A549 (cell line): Measurements from ENCODE around the gene CCL24. TPM values are rescaled to one million over a fixed set of nuclear protein-coding genes. Genes with fewer than 3 reads are reported as not detected.
A peak's percentile ranks its signal among the peaks of the same experiment; 100 is the strongest.

Experiments used
- ATAC-seq, 2 experiments: fragments of 200-7000 bp in 1 of 2; fragments of >200 bp in 1 of 2; cut with Nextera tagmentation in 1 of 2; cut with Tn5 transposase in 1 of 2; 3 replicates each; pipeline versions ENCODE4 v1.8.0 to v1.9.1; 2018 to 2020; ENCODE audit warnings: mild to moderate bottlenecking in 1 of 2, moderate library complexity in 1 of 2
- CTCF ChIA-PET: fragments of 300-600 bp; sonication (Branson Sonifier 250); formaldehyde crosslinking; extraction: SDS; loops from one replicate; lab custom pipeline; 2021; ENCODE audit warnings: antibody characterized with exemption, inconsistent platforms; lab: Yijun Ruan, JAX
- POLR2A ChIA-PET: fragments of 350-600 bp; formaldehyde crosslinking; extraction: SDS; loops from one replicate; lab custom pipeline; 2021; ENCODE audit warnings: antibody characterized with exemption, inconsistent platforms; lab: Yijun Ruan, JAX
- DNase-seq, 2 experiments: peaks; one replicate each; pipeline versions ENCODE4 v3.0.0 to v3.0.0-alpha.2; 2011 to 2016; ENCODE audit warnings: low read depth in 1 of 2, low spot score in 1 of 2
- FAIRE-seq: peaks from 2 replicates; lab custom pipeline; 2011; peaks lifted over from hg19 to GRCh38; lab: Jason Lieb, UNC
- H3K27ac ChIP-seq, 2 experiments: fragments of >200 bp; sonication (Bioruptor Twin); formaldehyde crosslinking; 3 replicates each; pipeline ENCODE4 v1.5.1; 2016 to 2017
- H3K4me1 ChIP-seq: fragments of >200 bp; sonication (Bioruptor Twin); formaldehyde crosslinking; 3 replicates; pipeline ENCODE4 v1.6.1; 2016
- H3K4me2 ChIP-seq: fragments of >200 bp; sonication (Bioruptor Twin); formaldehyde crosslinking; 3 replicates; pipeline ENCODE4 v1.6.1; 2016
- H3K4me3 ChIP-seq: fragments of >200 bp; sonication (Bioruptor Twin); formaldehyde crosslinking; 3 replicates; pipeline ENCODE4 v1.5.1; 2016
- H3K9me3 ChIP-seq: fragments of >200 bp; sonication (Bioruptor Twin); formaldehyde crosslinking; 3 replicates; pipeline ENCODE4 v1.6.1; 2016
- BHLHE40 ChIP-seq: IDR thresholded peaks from 2 replicates; pipeline ENCODE4 v1.6.1; 2012; ENCODE audit warnings: low read depth, low read length, inconsistent platforms
- CBX2 ChIP-seq: fragments of 200-600 bp; sonication (generic); IDR thresholded peaks from 2 replicates; pipeline ENCODE4 v1.6.1; 2016; ENCODE audit warnings: low read depth, mild to moderate bottlenecking, borderline replicate concordance
- CBX8 ChIP-seq: fragments of 200-600 bp; sonication (generic); IDR thresholded peaks from 2 replicates; pipeline ENCODE4 v1.6.1; 2016
- CEBPB ChIP-seq, 2 experiments: fragments of >200 bp in 1 of 2; sonication (Bioruptor Twin) in 1 of 2; formaldehyde crosslinking in 1 of 2; IDR thresholded peaks; 2 replicates each; pipeline ENCODE4 v1.6.1; 2012 to 2016
- CHD2 ChIP-seq: fragments of 150-350 bp; IDR thresholded peaks from 2 replicates; pipeline ENCODE4 v1.6.1; 2014; ENCODE audit warnings: low read length; ENCODE audit not compliant: partially characterized antibody
- CTCF ChIP-seq: fragments of >200 bp; sonication (Bioruptor Twin); formaldehyde crosslinking; IDR thresholded peaks from 3 replicates; pipeline ENCODE4 v1.5.1; 2016
- EHF ChIP-seq: fragments of 250-450 bp; sonication (Bioruptor Pico); IDR thresholded peaks from 2 replicates; pipeline ENCODE4 v1.5.0; 2020; ENCODE audit warnings: mild to moderate bottlenecking
- EHMT2 ChIP-seq: fragments of 200-600 bp; sonication (generic); IDR thresholded peaks from 2 replicates; pipeline ENCODE4 v1.6.1; 2016; ENCODE audit warnings: antibody characterized with exemption, low read depth, mild to moderate bottlenecking, moderate library complexity
- ESRRA ChIP-seq: fragments of 150-350 bp; IDR thresholded peaks from 2 replicates; pipeline ENCODE4 v1.6.1; 2014; ENCODE audit warnings: mild to moderate bottlenecking, low read length, borderline replicate concordance
- FOSB ChIP-seq: fragments of 250-450 bp; sonication (Bioruptor Pico); IDR thresholded peaks from 2 replicates; pipeline ENCODE4 v1.5.0; 2020; ENCODE audit warnings: mild to moderate bottlenecking, moderate library complexity
- FOXS1 ChIP-seq: fragments of 250-450 bp; sonication (Bioruptor Pico); IDR thresholded peaks from 2 replicates; pipeline ENCODE4 v1.5.0; 2020; ENCODE audit warnings: mild to moderate bottlenecking, moderate library complexity
- GATA3 ChIP-seq: IDR thresholded peaks from 2 replicates; pipeline ENCODE4 v1.6.1; 2012; ENCODE audit warnings: borderline replicate concordance
- HES2 ChIP-seq: fragments of >200 bp; sonication (Bioruptor Twin); formaldehyde crosslinking; IDR thresholded peaks from 2 replicates; pipeline ENCODE4 v1.6.1; 2016
- HOXA7 ChIP-seq: fragments of 250-450 bp; sonication (Bioruptor Pico); IDR thresholded peaks from 2 replicates; pipeline ENCODE4 v1.5.0; 2020; ENCODE audit warnings: mild to moderate bottlenecking, moderate library complexity
- HOXB5 ChIP-seq: fragments of 250-450 bp; sonication (Bioruptor Pico); IDR thresholded peaks from 2 replicates; pipeline ENCODE4 v1.5.0; 2020; ENCODE audit warnings: mild to moderate bottlenecking, moderate library complexity
- JUN ChIP-seq, 2 experiments: fragments of >200 bp; sonication (Bioruptor Twin); formaldehyde crosslinking; IDR thresholded peaks; 2 replicates in 1 of 2; 3 replicates in 1 of 2; pipeline ENCODE4 v1.6.1; 2016 to 2017
- JUNB ChIP-seq: fragments of >200 bp; sonication (Bioruptor Twin); formaldehyde crosslinking; IDR thresholded peaks from 2 replicates; pipeline ENCODE4 v1.6.1; 2016
- KDM5A ChIP-seq: fragments of 200-600 bp; sonication (generic); IDR thresholded peaks from 2 replicates; pipeline ENCODE4 v1.6.1; 2016; ENCODE audit warnings: antibody characterized with exemption, mild to moderate bottlenecking
- MAFK ChIP-seq: fragments of 450-650 bp; IDR thresholded peaks from 2 replicates; pipeline ENCODE4 v1.6.1; 2014; ENCODE audit not compliant: partially characterized antibody
- MAZ ChIP-seq: fragments of 150-350 bp; IDR thresholded peaks from 2 replicates; pipeline ENCODE4 v1.6.1; 2014; ENCODE audit warnings: antibody characterized with exemption, low read depth, low read length, borderline replicate concordance
- MYC ChIP-seq: IDR thresholded peaks from 2 replicates; pipeline ENCODE4 v1.6.1; 2012; ENCODE audit warnings: mild to moderate bottlenecking, inconsistent platforms, low read length, improper control_type of control experiment, borderline replicate concordance
- NFE2L2 ChIP-seq: fragments of 150-350 bp; conservative IDR thresholded peaks from 2 replicates; pipeline ENCODE4 v1.6.1; 2014; ENCODE audit warnings: low read length
- NPAS2 ChIP-seq: fragments of 250-450 bp; sonication (Bioruptor Pico); IDR thresholded peaks from 2 replicates; pipeline ENCODE4 v1.8.0; 2022; ENCODE audit warnings: mild to moderate bottlenecking, moderate library complexity, borderline replicate concordance
- NR3C1 ChIP-seq: fragments of >200 bp; sonication (Bioruptor Twin); formaldehyde crosslinking; IDR thresholded peaks from 3 replicates; pipeline ENCODE4 v1.6.1; 2017
- PBX3 ChIP-seq: IDR thresholded peaks from 2 replicates; pipeline ENCODE4 v1.6.1; 2012
- POLR2A ChIP-seq: IDR thresholded peaks from 2 replicates; pipeline ENCODE4 v1.6.1; 2012; ENCODE audit warnings: mild to moderate bottlenecking, low read length
- RAD21 ChIP-seq, 2 experiments: fragments of >200 bp in 1 of 2; sonication (Bioruptor Twin) in 1 of 2; formaldehyde crosslinking in 1 of 2; IDR thresholded peaks in 1 of 2; conservative IDR thresholded peaks in 1 of 2; 2 replicates in 1 of 2; 3 replicates in 1 of 2; pipeline ENCODE4 v1.6.1; 2012 to 2018; ENCODE audit warnings: inconsistent platforms in 1 of 2
- RCOR1 ChIP-seq: fragments of 150-350 bp; IDR thresholded peaks from 2 replicates; pipeline ENCODE4 v1.6.1; 2014; ENCODE audit warnings: antibody characterized with exemption, low read length, low read depth
- SMC3 ChIP-seq: fragments of >200 bp; sonication (Bioruptor Twin); formaldehyde crosslinking; IDR thresholded peaks from 3 replicates; pipeline ENCODE4 v1.6.1; 2018; ENCODE audit warnings: inconsistent platforms
- USF2 ChIP-seq: fragments of 450-650 bp; IDR thresholded peaks from 2 replicates; pipeline ENCODE4 v1.6.1; 2014; ENCODE audit warnings: antibody characterized with exemption
- ZNF302 ChIP-seq: fragments of 250-450 bp; sonication (Bioruptor Pico); IDR thresholded peaks from 2 replicates; pipeline ENCODE4 v1.9.0; 2021; ENCODE audit warnings: inconsistent platforms, mild to moderate bottlenecking, moderate library complexity
- ZSCAN20 ChIP-seq: fragments of 250-450 bp; sonication (Bioruptor Pico); IDR thresholded peaks from 2 replicates; pipeline ENCODE4 v1.8.0; 2022; ENCODE audit warnings: mild to moderate bottlenecking, moderate library complexity
- WGBS: methylation state at CpG from one replicate; pipeline ENCODE4 v1.1.6; 2017; ENCODE audit errors: missing lambda C conversion rate; 5-methylcytosine and 5-hydroxymethylcytosine counted together
- polyA plus RNA-seq, 4 experiments: library from polyadenylated mRNA; depleted of rRNA in 3 of 4; stranded (reverse); fragments of >200 nt; fragmentation: RNase III in 1 of 4; extraction: RNeasy Plus Mini Kit Qiagen cat#74134 plus additional on column Dnase treatment in 1 of 4; gene quantifications; 2 replicates in 3 of 4; 3 replicates in 1 of 4; pipeline ENCODE4 v1.2.3, GENCODE V29; 2011 to 2017

CCL24 gene
- polyA plus RNA-seq, 2 of the 4 experiments (the other 2 are of a cell fraction): 0.14 TPM; not detected in 1

GRCh38 chr7:75771224-75771623, 42.4 kb downstream of the CCL24 start:
- WGBS: 90% methylated on average over 1 of the region's 1 CpG
- DNase-seq (no peak), ATAC-seq (no peak), FAIRE-seq (no peak)
- CTCF ChIA-PET: interaction anchor here (1.5 kb wide), 1 partner anchor 9 kb away, joined by 12 read pairs; no protein-coding TSS in a partner anchor
- no peak overlapping the region for H3K4me3 ChIP-seq
- no peak overlapping the region for H3K4me2 ChIP-seq
- H3K4me1 ChIP-seq: peaks cover 12% of the 10 kb centered on the region
- H3K9me3 ChIP-seq: no peaks in the 10 kb centered on the region
- TF ChIP-seq SMC3 (no peak), HOXA7 (CRISPR knock-in tag) (no peak), CHD2 (no peak), ZNF302 (CRISPR knock-in tag) (no peak), JUNB (no peak), BHLHE40 (no peak), CBX8 (no peak), MAFK (no peak), HES2 (no peak), JUN (IDR thresholded peaks at IDR 0.05) (no peak), POLR2A (no peak), GATA3 (no peak), ZSCAN20 (CRISPR knock-in tag) (no peak), MAZ (no peak), CEBPB (IDR thresholded peaks at IDR 0.05) (no peak), NFE2L2 (no peak), CTCF (no peak), KDM5A (no peak), USF2 (no peak), NR3C1 (no peak)
- H3K27ac ChIP-seq: peak overlapping the region in 1 of 2 experiments; percentile 71; a peak in 3 of 6 replicates
- POLR2A ChIA-PET: no interaction called here

- POLR2A ChIA-PET: interaction anchor here (0.6 kb wide), 1 partner anchor 186 kb away, joined by 4 read pairs; no protein-coding TSS in a partner anchor
- ATAC-seq (peak; percentile 97 to 99), FAIRE-seq (peak; percentile 23)
- TF ChIP-seq EHMT2 (no peak), HES2 (no peak), RAD21 (conservative IDR thresholded peaks at IDR 0.05 in 1 of 2, IDR thresholded peaks at IDR 0.05 in 1 of 2) (peak; percentile 94), NPAS2 (CRISPR knock-in tag) (no peak), BHLHE40 (no peak), PBX3 (no peak), ESRRA (no peak), EHF (no peak), CTCF (peak; percentile 84), FOXS1 (no peak), MYC (no peak), SMC3 (peak; percentile 94), USF2 (no peak), CBX2 (no peak), FOSB (CRISPR knock-in tag) (no peak), RCOR1 (no peak), HOXB5 (CRISPR knock-in tag) (no peak), MAFK (no peak), NR3C1 (no peak)
These were observed 51.2 kb downstream of the CCL24 start for GRCh38 chr7:75762350-75762917.

More at GRCh38 chr7:75762350-75762917, 51.2 kb downstream of the CCL24 start:
- peak; percentile 80 to 92 for DNase-seq
- H3K4me3 ChIP-seq: no peak overlapping the region
- CTCF ChIA-PET: interaction anchor here (0.6 to 3.0 kb wide), 53 partner anchors 9 to 325 kb away, joined by 3 to 24 read pairs (median 4); partner anchors contain the start of genes CCL24, CCL26 and HIP1
- 41% methylated on average over 2 of the region's 2 CpGs for WGBS
- H3K27ac ChIP-seq: 0 out of 6 replicates have a peak overlapping the region, but pooled peaks have one; percentile 4 to 15
- 0 out of 3 replicates have a peak, but pooled peaks cover 4% of the 10 kb centered on the region for H3K4me1 ChIP-seq
- no peak overlapping the region for H3K4me2 ChIP-seq
- no peaks in the 10 kb centered on the region for H3K9me3 ChIP-seq
